GM23248 (cell line): Measurements from ENCODE around the gene LRRC7. TPM values are rescaled to one million over a fixed set of nuclear protein-coding genes. Genes with fewer than 3 reads are reported as not detected.

ENCODE experiments used
- DNase-seq: peaks from one replicate; pipeline ENCODE4 v3.0.0-alpha.2; 2015
- H2AFZ ChIP-seq: fragments of 200-600 bp; sonication (generic); 2 replicates; pipeline ENCODE4 v1.6.1; 2016; ENCODE audit warnings: antibody characterized with exemption
- H3F3A ChIP-seq: fragments of 200-600 bp; sonication (generic); 2 replicates; pipeline ENCODE4 v1.6.1; 2016; ENCODE audit warnings: mild to moderate bottlenecking, antibody characterized with exemption, mixed run types; ENCODE audit not compliant: insufficient read depth
- H3K27ac ChIP-seq: fragments of 200-600 bp; sonication (generic); 2 replicates; pipeline ENCODE4 v1.5.1; 2016; ENCODE audit warnings: mild to moderate bottlenecking
- H3K27me3 ChIP-seq: fragments of 200-600 bp; sonication (generic); replicated peaks from 2 replicates; pipeline ENCODE4 v1.6.1; 2016; ENCODE audit warnings: mild to moderate bottlenecking; ENCODE audit not compliant: insufficient read depth
- H3K36me3 ChIP-seq: fragments of 200-600 bp; sonication (generic); 2 replicates; pipeline ENCODE4 v1.6.1; 2016; ENCODE audit warnings: low read depth, mild to moderate bottlenecking
- H3K4me1 ChIP-seq: fragments of 200-600 bp; sonication (generic); 2 replicates; pipeline ENCODE4 v1.6.1; 2016; ENCODE audit warnings: mild to moderate bottlenecking; ENCODE audit not compliant: insufficient read depth
- H3K4me2 ChIP-seq: fragments of 200-600 bp; sonication (generic); one replicate; pipeline ENCODE4 v1.6.1; 2016; ENCODE audit warnings: mild to moderate bottlenecking; ENCODE audit not compliant: unreplicated experiment
- H3K4me3 ChIP-seq: fragments of 200-600 bp; sonication (generic); 2 replicates; pipeline ENCODE4 v1.5.1; 2016; ENCODE audit warnings: mild to moderate bottlenecking
- H3K79me2 ChIP-seq: fragments of 200-600 bp; sonication (generic); 2 replicates; pipeline ENCODE4 v1.6.1; 2016; ENCODE audit warnings: mild to moderate bottlenecking; ENCODE audit not compliant: insufficient read depth
- H3K9ac ChIP-seq: fragments of 200-600 bp; sonication (generic); 2 replicates; pipeline ENCODE4 v1.6.1; 2016; ENCODE audit warnings: mild to moderate bottlenecking
- H3K9me2 ChIP-seq: fragments of 200-600 bp; sonication (generic); 2 replicates; pipeline ENCODE4 v1.6.1; 2016; ENCODE audit warnings: mixed run types, mild to moderate bottlenecking, moderate library complexity; ENCODE audit not compliant: insufficient read depth
- H3K9me3 ChIP-seq: fragments of 200-600 bp; sonication (generic); one replicate; pipeline ENCODE4 v1.6.1; 2017; ENCODE audit warnings: low read depth
- H4K20me1 ChIP-seq: fragments of 200-600 bp; sonication (generic); 2 replicates; pipeline ENCODE4 v1.6.0; 2016; ENCODE audit not compliant: insufficient read depth
- EZH2 ChIP-seq: fragments of 200-600 bp; sonication (generic); IDR thresholded peaks from 2 replicates; pipeline ENCODE4 v1.6.1; 2018; ENCODE audit warnings: antibody characterized with exemption, mild to moderate bottlenecking; ENCODE audit not compliant: insufficient read depth, poor library complexity, severe bottlenecking
- EZH2phosphoT487 ChIP-seq: fragments of 200-600 bp; sonication (generic); IDR thresholded peaks from 2 replicates; pipeline ENCODE4 v1.6.1; 2018; ENCODE audit warnings: antibody characterized with exemption, moderate library complexity, mild to moderate bottlenecking, low read depth; ENCODE audit not compliant: insufficient read depth
- WGBS, 2 experiments: methylation state at CpG; one replicate each; pipeline ENCODE4 v1.1.6; 2015 to 2017; ENCODE audit warnings: low lambda C conversion rate in 2 of 2, low coverage in 1 of 2; ENCODE audit errors: missing lambda C conversion rate in 2 of 2; 5-methylcytosine and 5-hydroxymethylcytosine counted together
- in situ Hi-C: fragments of 300-500 bp; cut with MboI; formaldehyde crosslinking; loops from 2 replicates; pipeline ENCODE4 v1.15.0; 2020
- polyA plus RNA-seq: library from polyadenylated mRNA; unstranded; fragments of >200 nt; fragmentation: Nextera tagmentation; extraction: Ambion mirVana; gene quantifications from 2 replicates; pipeline ENCODE4 v1.2.1, GENCODE V29; 2016
- total RNA-seq: library from RNA; depleted of rRNA; stranded (reverse); fragments of >200 nt; shearing (Covaris generic); gene quantifications from 2 replicates; pipeline ENCODE4 v1.2.3, GENCODE V29; 2014

Gene LRRC7
- total and polyA plus RNA-seq, 2 experiments from 2014 or later: 0.29 TPM; not detected in 1

DNA sequence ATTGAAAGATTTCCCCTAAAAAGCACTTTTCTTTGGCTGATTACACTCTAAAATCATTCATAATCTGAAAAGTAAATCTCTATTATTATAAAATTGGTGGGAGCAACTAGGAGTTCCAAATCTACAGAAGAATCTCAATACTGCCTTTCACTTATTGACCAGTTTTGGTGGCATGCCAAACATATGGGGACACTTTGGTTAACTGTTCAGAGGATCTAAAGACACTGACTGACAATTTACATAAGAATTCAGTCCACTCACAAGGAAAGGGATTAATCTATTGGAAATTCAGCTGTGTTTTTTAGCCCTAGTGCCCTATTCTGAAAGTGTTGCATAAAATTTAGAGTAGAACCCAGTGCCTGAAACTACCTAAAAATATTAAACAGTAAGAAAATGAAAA lies 524.1 kb downstream of the LRRC7 start:
- Histone ChIP-seq H4K20me1 (no peaks in the 10 kb centered on the region), H3K79me2 (no peaks in the 10 kb centered on the region), H3F3A (peaks cover 15% of the 10 kb centered on the region; the same call in 1 of the 2 replicates), H3K4me2 (no peak overlapping the region), H3K36me3 (no peaks in the 10 kb centered on the region), H3K9me2 (no peaks in the 10 kb centered on the region), H3K27ac (no peak overlapping the region), H3K27me3 (no peaks in the 10 kb centered on the region), H3K4me1 (peaks cover 20% of the 10 kb centered on the region), H3K9ac (no peak overlapping the region), H3K9me3 (no peaks in the 10 kb centered on the region), H3K4me3 (no peak overlapping the region), H2AFZ (no peak overlapping the region)
- no peak for DNase-seq
- in situ Hi-C loops: no loop called here
- TF ChIP-seq EZH2 (no peak), EZH2phosphoT487 (no peak)

DNA sequence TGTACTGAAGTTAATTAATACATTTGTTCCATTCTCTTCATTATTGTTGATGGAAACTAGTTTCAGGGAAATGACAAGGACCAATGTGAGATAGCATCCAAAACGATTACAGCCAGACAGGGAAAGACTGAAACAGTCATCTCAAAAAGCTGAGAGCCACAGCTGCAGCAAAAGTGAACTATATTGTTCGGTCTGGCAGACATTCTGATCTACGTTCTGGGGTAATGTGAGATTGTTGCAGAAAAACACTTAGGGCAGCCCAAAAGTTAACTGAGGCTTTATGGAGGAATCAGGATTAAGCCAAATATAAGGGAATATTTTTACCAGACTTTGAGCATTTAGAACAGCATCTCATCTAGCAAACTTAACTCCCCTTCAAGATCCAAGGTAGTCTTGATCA lies 524.8 kb downstream of the LRRC7 start:
- H3K4me3 ChIP-seq: no peak overlapping the region
- H3K79me2 ChIP-seq: no peaks in the 10 kb centered on the region
- H3F3A ChIP-seq: peaks cover 15% of the 10 kb centered on the region; the same call in 1 of the 2 replicates
- H3K27ac ChIP-seq: no peak overlapping the region
- H3K9me2 ChIP-seq: no peaks in the 10 kb centered on the region
- DNase-seq: no peak
- H3K4me1 ChIP-seq: peaks cover 20% of the 10 kb centered on the region
- no peaks in the 10 kb centered on the region for H3K9me3 ChIP-seq
- no peaks in the 10 kb centered on the region for H3K36me3 ChIP-seq
- no peak overlapping the region for H3K4me2 ChIP-seq
- H4K20me1 ChIP-seq: no peaks in the 10 kb centered on the region
- H2AFZ ChIP-seq: no peak overlapping the region
- WGBS, 2 experiments: 81 to 83% methylated on average over 3 of the region's 3 CpGs
- TF ChIP-seq EZH2 (no peak), EZH2phosphoT487 (no peak)
- H3K9ac ChIP-seq: no peak overlapping the region
- in situ Hi-C loops: no loop called here
- H3K27me3 ChIP-seq: no peaks in the 10 kb centered on the region

DNA sequence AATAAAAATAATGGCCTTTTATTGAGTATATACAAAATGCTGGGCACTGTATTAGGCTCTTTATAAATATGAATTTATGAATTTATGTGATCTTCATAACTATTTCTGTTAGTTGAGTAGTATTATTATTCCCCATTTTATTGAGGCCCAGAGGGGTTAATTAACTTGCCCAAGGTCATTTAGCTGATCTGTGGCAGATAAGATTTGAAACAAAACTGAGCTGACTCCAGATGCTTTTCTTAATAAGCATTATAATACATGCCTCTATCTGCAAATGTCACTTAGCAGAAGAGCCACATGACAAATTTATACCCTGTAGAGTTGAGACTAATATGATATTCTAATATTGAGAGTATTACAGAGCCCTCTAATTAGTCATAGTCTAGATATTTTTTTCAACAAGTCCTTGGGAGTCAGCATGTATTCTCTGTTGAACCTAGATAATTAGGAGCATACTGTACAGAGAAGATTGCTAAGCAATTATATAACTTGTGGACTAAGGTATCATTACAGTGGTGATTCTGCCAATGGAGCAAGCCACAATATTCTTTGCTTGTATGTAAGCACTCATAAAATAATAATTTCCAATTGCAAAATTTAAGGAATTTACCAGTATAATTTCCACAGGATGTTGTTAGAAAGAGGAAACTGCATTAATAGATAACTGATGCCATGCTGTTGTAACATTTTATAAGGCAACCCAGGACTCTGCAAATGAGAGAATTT lies 525.7 kb downstream of the LRRC7 start:
- Histone ChIP-seq H3K36me3 (no peaks in the 10 kb centered on the region), H3K4me2 (no peak overlapping the region), H3K27me3 (no peaks in the 10 kb centered on the region), H3K4me1 (peaks cover 20% of the 10 kb centered on the region), H3K9me2 (no peaks in the 10 kb centered on the region), H3K79me2 (no peaks in the 10 kb centered on the region), H3K4me3 (no peak overlapping the region), H3F3A (peaks cover 15% of the 10 kb centered on the region; the same call in 1 of the 2 replicates), H4K20me1 (no peaks in the 10 kb centered on the region), H2AFZ (no peak overlapping the region), H3K9me3 (no peaks in the 10 kb centered on the region), H3K9ac (no peak overlapping the region), H3K27ac (no peak overlapping the region)
- no peak for TF ChIP-seq EZH2
- TF ChIP-seq EZH2phosphoT487: no peak
- DNase-seq: peak; percentile 5
- in situ Hi-C loops: no loop called here

- Histone ChIP-seq H3K4me2 (no peak overlapping the region), H3K9ac (no peak overlapping the region), H3K9me2 (no peaks in the 10 kb centered on the region), H3K4me1 (no peaks in the 10 kb centered on the region), H3K4me3 (no peak overlapping the region), H3K27ac (no peak overlapping the region), H3K9me3 (no peaks in the 10 kb centered on the region), H3K27me3 (no peaks in the 10 kb centered on the region), H3K36me3 (no peaks in the 10 kb centered on the region), H4K20me1 (no peaks in the 10 kb centered on the region), H3F3A (no peaks in the 10 kb centered on the region), H2AFZ (no peak overlapping the region), H3K79me2 (no peaks in the 10 kb centered on the region)
- TF ChIP-seq EZH2 (no peak), EZH2phosphoT487 (no peak)
- in situ Hi-C loops: no loop called here
- DNase-seq: no peak
- 30 to 37% methylated on average over 2 of the region's 2 CpGs for WGBS, 2 experiments
Observed at GRCh38 chr1:70101231-70101630, 533.5 kb downstream of the LRRC7 start.

DNA sequence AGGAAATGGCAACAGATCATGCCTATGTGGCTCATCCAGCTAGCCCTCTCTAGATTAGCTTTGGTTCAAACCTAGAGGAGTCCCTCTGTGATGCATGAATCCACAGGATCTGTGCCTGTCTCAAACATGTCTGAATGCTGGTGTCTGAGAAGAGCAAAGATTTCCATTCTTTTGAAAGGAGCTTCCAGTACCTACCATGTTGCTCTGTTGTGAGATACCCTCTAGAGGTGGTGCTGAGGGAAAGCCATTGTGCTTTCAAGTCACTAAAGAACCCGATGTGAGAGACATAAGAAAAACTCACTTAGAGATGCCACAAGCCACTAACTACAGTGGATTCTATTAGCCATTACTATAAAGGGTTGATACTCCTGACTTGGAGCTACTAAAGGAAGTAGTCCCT lies 534.1 kb downstream of the LRRC7 start:
- Histone ChIP-seq H3K36me3 (no peaks in the 10 kb centered on the region), H3F3A (no peaks in the 10 kb centered on the region), H3K27me3 (no peaks in the 10 kb centered on the region), H3K27ac (no peak overlapping the region), H4K20me1 (no peaks in the 10 kb centered on the region), H3K4me2 (no peak overlapping the region), H3K4me1 (no peaks in the 10 kb centered on the region), H3K9me2 (no peaks in the 10 kb centered on the region), H2AFZ (no peak overlapping the region), H3K4me3 (no peak overlapping the region), H3K9ac (no peak overlapping the region), H3K79me2 (no peaks in the 10 kb centered on the region), H3K9me3 (no peaks in the 10 kb centered on the region)
- 50 to 59% methylated on average over 1 of the region's 1 CpG for WGBS, 2 experiments
- no peak for TF ChIP-seq EZH2
- TF ChIP-seq EZH2phosphoT487: no peak
- DNase-seq: no peak
- in situ Hi-C loops: no loop called here
